ENCODE measurements around the gene CHFR.

DNA sequence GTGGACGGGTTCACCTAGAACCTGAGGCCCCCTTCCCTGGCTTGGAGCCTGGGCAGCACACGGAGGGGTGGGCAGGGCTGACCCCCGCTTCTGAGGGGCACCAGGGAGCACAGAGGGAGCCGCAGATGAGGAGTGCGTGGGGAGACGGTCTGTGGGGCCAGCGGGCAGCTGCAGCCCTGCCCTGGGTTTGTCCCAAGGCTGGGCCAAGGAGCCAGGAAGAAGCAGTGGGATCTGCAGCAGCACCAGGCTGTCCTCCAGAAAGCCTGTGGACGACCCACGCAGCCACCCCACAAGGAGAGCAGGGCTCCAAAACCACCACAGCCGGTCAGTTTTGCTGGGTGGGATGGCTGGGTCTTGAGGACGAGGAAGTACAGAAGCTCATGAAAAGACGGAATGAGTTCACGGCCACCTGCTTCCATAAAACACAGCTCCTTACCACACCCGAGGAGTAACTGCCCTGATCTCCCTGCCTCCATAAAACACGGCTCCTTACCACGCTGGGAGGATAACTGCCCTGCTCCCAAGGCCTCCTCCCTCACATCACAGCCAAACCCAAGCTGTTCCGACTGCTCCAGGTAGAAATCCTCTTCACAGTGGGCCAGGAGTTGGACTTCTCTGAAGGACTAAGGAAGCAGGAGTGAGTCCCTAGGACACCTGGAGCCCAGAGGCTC, 48.9 kb downstream of the CHFR start:
- TF ChIP-seq CTCF (conservative IDR thresholded peaks at IDR 0.05; ENCODE audit: low read length) = no peak
- TF ChIP-seq EZH2phosphoT487 (IDR thresholded peaks at IDR 0.05; ENCODE audit: borderline replicate concordance, low read depth, low read length) = no peak
